IPS-NIHi11 (cell line): ENCODE measurements around the gene ADAM19.

Experiments used
- DNase-seq: peaks from one replicate; pipeline ENCODE4 v3.0.0; 2012; ENCODE audit warnings: mixed read lengths, low spot score

ADAM19 gene

GRCh38 chr5:157562111-157562581, 13.4 kb downstream of the ADAM19 start:
- DNase-seq = no peak

- DNase-seq = no peak
Observed at GRCh38 chr5:157561110-157561509, 14.5 kb downstream of the ADAM19 start.

GRCh38 chr5:157559301-157559700, 16.3 kb downstream of the ADAM19 start:
- DNase-seq = no peak

- DNase-seq = no peak
Observed at GRCh38 chr5:157558681-157559080, 16.9 kb downstream of the ADAM19 start.

GRCh38 chr5:157558041-157558595, 17.5 kb downstream of the ADAM19 start:
- no peak for DNase-seq

GRCh38 chr5:157556615-157557418, 18.8 kb downstream of the ADAM19 start:
- no peak for DNase-seq

- no peak for DNase-seq
Observed at GRCh38 chr5:157555037-157555640, 20.4 kb downstream of the ADAM19 start.

GRCh38 chr5:157554179-157555036, 21.2 kb downstream of the ADAM19 start:
- DNase-seq = no peak

GRCh38 chr5:157552650-157553049, 22.9 kb downstream of the ADAM19 start:
- DNase-seq = no peak

- no peak for DNase-seq
Observed at GRCh38 chr5:157550663-157551062, 24.9 kb downstream of the ADAM19 start.

GRCh38 chr5:157549954-157550549, 25.5 kb downstream of the ADAM19 start:
- no peak for DNase-seq

GRCh38 chr5:157549283-157549629, 26.3 kb downstream of the ADAM19 start:
- no peak for DNase-seq

- DNase-seq = no peak
Observed at GRCh38 chr5:157548513-157549282, 26.9 kb downstream of the ADAM19 start.

GRCh38 chr5:157547941-157548512, 27.5 kb downstream of the ADAM19 start:
- DNase-seq = no peak

- DNase-seq = no peak
Observed at GRCh38 chr5:157546456-157547100, 29.0 kb downstream of the ADAM19 start.

GRCh38 chr5:157545610-157546310, 29.8 kb downstream of the ADAM19 start:
- no peak for DNase-seq

GRCh38 chr5:157544623-157544989, 31.0 kb downstream of the ADAM19 start:
- no peak for DNase-seq

GRCh38 chr5:157543825-157544622, 31.6 kb downstream of the ADAM19 start:
- DNase-seq = no peak
